ENCODE data around the gene SNRNP25. TPM values are rescaled to one million over a fixed set of nuclear protein-coding genes. Genes with fewer than 3 reads are reported as not detected.
A peak's percentile ranks its signal among the peaks of the same experiment; 100 is the strongest.

Gene SNRNP25
- total RNA-seq, 1 donor from 2014 or later, result 77.5 TPM

DNA sequence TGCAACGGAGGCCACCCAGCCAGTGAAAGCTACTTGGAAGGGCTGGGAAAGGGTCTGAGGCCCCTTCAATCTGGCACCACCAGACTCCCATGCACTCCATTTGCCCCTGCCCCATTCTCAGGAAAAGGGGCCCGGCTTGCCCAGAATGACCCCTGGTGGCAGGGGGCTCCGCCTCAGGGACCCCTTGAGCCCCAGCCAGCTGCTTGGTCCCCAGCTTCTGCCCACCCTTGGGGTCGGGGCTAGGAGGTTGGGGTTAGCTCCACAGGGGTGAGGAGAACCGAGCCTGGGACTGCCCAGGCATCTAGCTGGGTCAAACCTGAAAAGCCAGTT, 17.5 kb downstream of the SNRNP25 start:
- no peak overlapping the region for H3K27ac Mint-ChIP-seq
- peaks cover 5% of the 10 kb centered on the region for H3K4me1 Mint-ChIP-seq (ENCODE audit: low read depth)
- peaks cover 52% of the 10 kb centered on the region for H3K27me3 Mint-ChIP-seq (ENCODE audit: low read depth)
- intact Hi-C loops (cut with micrococcal nuclease), result loop anchor here (1.0 kb wide), 1 partner anchor 23 kb away; no protein-coding TSS in a partner anchor
- no peaks in the 10 kb centered on the region for H3K36me3 Mint-ChIP-seq (ENCODE audit: low read depth)
- H3K4me3 Mint-ChIP-seq (ENCODE audit: low read depth), result no peak overlapping the region
- no peak for DNase-seq (ENCODE audit: low spot score)
- no peaks in the 10 kb centered on the region for H3K9me3 Mint-ChIP-seq

DNA sequence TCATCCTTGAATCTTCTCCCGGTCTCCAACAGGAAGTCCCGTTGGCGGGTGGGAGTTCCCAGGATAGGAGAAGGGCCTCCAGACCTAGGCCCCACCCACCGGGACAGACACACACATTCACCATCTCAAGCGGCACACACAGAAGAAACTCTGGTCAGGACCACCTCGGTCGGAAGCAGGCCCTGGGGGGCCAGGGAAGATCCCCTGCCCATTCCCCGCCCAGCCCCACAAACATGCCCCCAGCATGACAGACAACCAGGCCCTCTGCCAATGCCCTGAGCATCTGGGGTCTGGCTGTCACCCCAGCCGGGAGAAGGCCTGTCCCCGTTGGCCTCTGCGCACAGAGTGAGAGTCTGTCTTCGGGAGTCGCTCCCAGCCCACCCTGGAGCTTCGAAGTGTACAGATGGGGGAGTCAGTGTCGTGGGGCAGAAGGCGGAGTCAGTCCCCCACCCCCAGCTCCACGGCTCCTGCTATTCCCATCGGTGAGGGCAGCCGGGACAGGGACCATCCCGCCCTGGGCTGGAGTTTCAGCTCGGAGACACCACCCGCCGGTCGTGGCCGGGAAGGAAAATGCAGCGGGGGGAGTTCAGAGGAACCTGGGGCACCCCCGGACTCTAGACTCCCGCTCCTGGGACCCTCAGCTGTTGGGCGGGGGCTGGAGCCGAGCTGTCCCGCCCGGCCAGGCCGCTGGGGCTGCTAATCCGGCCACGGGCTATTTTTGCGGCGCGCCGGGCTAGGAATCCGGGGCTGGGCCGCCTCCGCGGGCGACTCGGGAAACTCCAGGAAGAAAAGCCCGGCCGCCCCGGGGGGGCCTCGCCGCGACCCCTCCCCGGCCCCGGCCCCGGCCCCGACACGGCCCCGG, 18.1 kb downstream of the SNRNP25 start:
- intact Hi-C loops (cut with micrococcal nuclease), result loop anchor here (1.0 kb wide), 1 partner anchor 23 kb away; no protein-coding TSS in a partner anchor
- Mint-ChIP-seq H3K36me3 (ENCODE audit: low read depth) (no peaks in the 10 kb centered on the region), H3K27ac (no peak overlapping the region), H3K4me1 (ENCODE audit: low read depth) (peaks cover 11% of the 10 kb centered on the region), H3K4me3 (ENCODE audit: low read depth) (no peak overlapping the region), H3K9me3 (no peaks in the 10 kb centered on the region), H3K27me3 (ENCODE audit: low read depth) (peaks cover 52% of the 10 kb centered on the region)
- DNase-seq (ENCODE audit: low spot score), result no peak

DNA sequence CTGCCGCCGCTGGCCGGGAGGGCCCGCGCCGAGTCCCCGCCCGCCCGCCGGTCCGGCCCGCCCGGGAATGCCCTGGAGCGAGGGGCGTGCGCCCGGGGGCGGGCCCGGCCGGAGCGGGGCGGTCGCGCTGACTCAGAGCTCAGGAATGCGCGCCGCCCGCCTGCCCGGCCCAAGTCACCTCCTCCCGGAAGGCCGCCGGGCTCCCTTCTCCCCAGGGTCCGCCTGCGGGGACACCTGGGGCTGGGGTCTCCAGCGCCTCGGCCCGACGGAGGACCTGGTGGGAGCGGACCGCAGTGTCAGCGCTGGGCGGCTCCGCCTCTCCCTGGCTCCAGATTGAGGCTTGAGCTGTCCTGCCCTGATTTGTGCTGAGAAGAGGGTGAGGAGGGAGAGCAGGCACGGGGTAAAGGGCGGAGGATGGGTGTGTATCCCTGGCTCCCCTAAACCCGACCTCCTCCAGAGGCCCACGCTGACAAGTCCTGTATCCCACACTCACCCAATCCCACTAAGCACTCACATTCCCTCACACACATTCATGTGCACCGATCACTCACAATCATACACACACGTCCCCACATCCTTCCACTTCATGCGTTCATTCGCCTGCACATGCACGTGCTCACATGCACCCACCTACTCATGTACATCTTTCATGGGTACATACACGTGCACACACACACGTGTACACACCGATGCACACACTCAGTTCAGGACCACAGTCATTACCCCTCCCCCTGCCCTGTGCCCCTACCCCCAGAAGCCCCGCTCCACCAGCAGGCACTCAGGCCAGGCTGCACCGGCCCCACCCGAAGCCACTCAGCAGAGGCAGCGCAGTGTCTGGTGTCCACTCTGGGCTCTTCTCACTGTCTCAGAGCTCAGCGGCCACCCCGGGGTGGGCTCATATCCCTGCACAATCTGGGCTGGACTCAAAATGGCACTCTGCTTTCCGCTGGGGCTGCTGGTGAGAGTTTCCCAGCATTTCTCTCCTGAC, 19.2 kb downstream of the SNRNP25 start, which contains the start of gene RHBDF1:
TSS of gene RHBDF1 (minus strand) at position 71 of the 988 bp plus-strand sequence. CDS start 7,616 bp downstream, outside the sequence.
- Mint-ChIP-seq H3K9me3 (no peaks in the 10 kb centered on the region), H3K27ac (no peak within 1 kb of the TSS), H3K4me1 (ENCODE audit: low read depth) (peaks cover 17% of the 10 kb centered on the region), H3K27me3 (ENCODE audit: low read depth) (peaks cover 45% of the 10 kb centered on the region), H3K4me3 (ENCODE audit: low read depth) (peak within 1 kb of the TSS; percentile 46), H3K36me3 (ENCODE audit: low read depth) (no peaks in the 10 kb centered on the region)
- DNase-seq (ENCODE audit: low spot score), result no peak
- intact Hi-C loops (cut with micrococcal nuclease), result no loop called here

DNA sequence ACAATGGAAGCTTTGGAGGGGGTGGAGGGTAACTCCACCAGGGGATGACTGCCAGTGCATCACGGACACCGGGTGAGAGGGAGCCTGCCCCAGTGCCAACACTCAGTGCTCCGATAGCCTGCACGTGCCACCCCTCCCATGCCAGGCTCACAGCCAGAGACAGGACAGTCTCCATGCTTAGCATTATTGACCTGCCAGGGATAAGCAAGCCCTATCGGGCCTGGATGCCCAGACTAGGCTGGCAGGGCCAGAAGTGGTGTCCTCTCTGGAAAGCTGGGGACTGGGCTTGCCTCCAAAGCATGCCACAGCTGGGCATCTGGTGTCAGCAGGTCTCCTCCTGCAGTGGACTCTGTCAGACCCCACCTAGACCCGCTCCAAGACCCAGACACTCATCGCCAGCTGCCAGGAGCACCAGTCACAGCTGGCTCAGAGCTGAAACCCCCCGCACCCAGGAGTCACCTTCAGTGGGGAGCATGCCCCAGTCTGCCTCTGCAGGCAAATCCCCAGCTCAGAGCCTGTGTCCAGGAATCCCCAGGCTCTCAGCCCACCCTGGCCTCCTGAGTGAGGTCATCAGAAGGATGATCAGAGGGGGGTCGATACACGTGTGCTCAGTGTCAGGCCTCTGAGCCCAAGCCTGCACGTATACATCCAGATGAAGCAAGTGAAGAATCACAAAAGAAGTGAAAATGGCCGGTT, 20.6 kb downstream of the SNRNP25 start:
- H3K27me3 Mint-ChIP-seq (ENCODE audit: low read depth), result peaks cover 45% of the 10 kb centered on the region
- peaks cover 20% of the 10 kb centered on the region for H3K4me1 Mint-ChIP-seq (ENCODE audit: low read depth)
- intact Hi-C loops (cut with micrococcal nuclease), result no loop called here
- no peak overlapping the region for H3K4me3 Mint-ChIP-seq (ENCODE audit: low read depth)
- no peaks in the 10 kb centered on the region for H3K9me3 Mint-ChIP-seq
- no peak overlapping the region for H3K27ac Mint-ChIP-seq
- H3K36me3 Mint-ChIP-seq (ENCODE audit: low read depth), result no peaks in the 10 kb centered on the region
- no peak for DNase-seq (ENCODE audit: low spot score)

DNA sequence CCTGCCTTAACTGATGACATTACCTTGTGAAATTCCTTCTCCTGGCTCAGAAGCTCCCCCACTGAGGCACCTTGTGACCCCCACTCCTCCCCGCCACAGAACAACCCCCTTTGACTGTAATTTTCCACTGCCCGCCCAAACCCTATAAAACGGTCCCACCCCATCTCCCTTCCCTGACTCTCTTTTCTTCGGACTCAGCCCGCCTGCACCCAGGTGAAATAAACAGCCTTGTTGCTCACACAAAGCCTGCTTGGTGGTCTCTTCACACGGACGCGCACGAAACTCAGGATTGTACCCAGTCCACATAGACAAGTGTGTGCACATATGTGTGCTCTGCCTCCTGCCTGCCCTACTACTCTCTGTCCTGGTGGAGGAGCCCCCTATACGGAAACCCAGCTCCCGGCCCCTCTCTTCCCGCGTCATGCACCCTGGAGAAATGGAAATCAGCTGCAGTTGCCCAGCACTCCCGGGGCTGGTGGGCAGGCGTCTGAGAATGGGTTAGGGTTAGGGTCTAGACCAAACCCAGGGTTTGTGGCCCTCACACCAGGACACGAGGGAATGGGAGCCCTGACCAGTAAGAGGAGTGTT, 21.2 kb downstream of the SNRNP25 start:
- Mint-ChIP-seq H3K27ac (no peak overlapping the region), H3K36me3 (ENCODE audit: low read depth) (peaks cover 4% of the 10 kb centered on the region), H3K27me3 (ENCODE audit: low read depth) (peaks cover 39% of the 10 kb centered on the region), H3K4me3 (ENCODE audit: low read depth) (no peak overlapping the region), H3K4me1 (ENCODE audit: low read depth) (peaks cover 26% of the 10 kb centered on the region), H3K9me3 (no peaks in the 10 kb centered on the region)
- intact Hi-C loops (cut with micrococcal nuclease), result no loop called here
- no peak for DNase-seq (ENCODE audit: low spot score)

DNA sequence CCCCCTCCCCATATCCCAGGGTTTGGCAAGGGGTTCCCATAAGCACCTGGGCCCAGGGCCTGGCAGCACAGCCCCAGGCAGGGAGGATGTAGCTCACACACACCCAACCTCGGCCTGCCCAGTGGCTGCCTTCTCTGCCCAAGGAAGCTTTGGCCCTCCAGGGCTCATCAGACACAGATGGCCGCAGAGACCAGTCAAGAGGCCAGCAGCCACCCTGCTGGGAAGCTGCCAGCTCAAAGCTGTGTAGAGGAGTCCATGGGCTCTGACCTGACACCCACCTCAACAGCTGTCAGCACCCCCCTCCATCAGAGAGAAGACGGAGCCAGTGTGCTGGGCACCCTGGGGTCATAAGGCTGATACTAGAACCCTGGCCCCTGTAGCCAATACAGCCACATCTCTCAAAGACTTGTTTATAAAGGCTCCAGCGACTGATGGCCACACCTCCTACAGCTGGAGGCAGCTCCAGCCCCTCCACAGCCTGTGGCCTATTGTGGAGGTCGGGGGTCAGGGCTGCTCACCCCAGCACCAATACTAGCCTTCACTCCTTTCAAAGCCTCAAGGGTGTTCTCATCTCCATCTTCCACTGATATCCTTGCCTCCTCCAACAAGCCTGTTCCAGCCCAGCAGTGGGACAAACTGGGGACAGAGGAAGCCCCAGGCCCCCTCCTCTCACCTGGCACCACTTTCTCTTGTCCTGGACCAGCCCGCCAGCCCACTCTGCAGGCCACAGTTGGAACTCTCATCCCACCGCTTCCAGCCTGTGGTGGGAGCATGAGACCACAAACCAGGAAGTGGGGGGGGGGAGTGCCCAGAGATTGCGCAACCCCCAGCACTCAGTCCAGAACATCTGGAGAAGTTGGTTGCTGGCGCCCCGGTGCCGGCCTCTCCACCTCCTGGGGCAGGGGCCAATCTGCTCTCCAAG, 22.2 kb downstream of the SNRNP25 start:
- no peak for DNase-seq (ENCODE audit: low spot score)
- H3K27ac Mint-ChIP-seq, result no peak overlapping the region
- H3K4me3 Mint-ChIP-seq (ENCODE audit: low read depth), result peak overlapping the region; percentile 80
- H3K36me3 Mint-ChIP-seq (ENCODE audit: low read depth), result peaks cover 11% of the 10 kb centered on the region
- peaks cover 29% of the 10 kb centered on the region for H3K27me3 Mint-ChIP-seq (ENCODE audit: low read depth)
- intact Hi-C loops (cut with micrococcal nuclease), result no loop called here
- peaks cover 26% of the 10 kb centered on the region for H3K4me1 Mint-ChIP-seq (ENCODE audit: low read depth)
- no peaks in the 10 kb centered on the region for H3K9me3 Mint-ChIP-seq

DNA sequence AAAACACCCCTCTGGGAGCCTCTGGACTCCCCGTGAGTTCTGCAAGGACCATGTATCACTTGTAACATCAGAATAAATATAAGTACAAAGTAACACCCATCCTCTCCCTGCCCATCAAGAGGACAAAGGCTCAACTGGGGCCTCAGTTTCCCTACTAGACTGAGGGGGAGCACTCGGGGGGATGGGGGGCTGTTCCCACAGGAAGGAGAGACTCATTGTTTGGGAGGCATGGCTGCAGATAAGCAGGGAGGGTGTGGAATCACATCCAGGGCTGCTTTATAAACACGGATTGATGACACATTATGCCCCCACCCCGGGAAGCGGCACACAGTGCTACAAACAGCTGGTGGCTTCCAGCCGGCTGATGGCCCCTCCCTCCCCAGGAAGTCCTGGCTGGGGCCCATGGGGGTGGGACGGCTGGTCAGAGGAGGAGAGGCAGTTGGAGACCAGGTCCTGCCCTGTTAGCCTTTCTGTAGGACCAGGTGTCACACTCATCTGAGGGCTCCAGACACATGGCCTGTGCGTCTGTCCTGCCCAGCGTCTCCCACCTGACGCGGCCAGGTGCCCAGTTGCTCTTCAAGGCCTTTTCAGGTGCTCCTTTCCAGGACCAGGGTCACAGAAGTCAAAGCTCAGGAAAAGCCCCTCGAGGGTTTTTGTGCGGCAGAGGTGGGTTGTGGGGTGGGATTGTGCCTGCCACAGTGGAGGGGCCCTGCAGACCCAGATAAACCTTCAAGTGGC, 23.1 kb downstream of the SNRNP25 start:
- Mint-ChIP-seq H3K4me3 (ENCODE audit: low read depth) (peak overlapping the region; percentile 80), H3K4me1 (ENCODE audit: low read depth) (peaks cover 26% of the 10 kb centered on the region), H3K27ac (peak overlapping the region; percentile 74), H3K27me3 (ENCODE audit: low read depth) (peaks cover 25% of the 10 kb centered on the region), H3K36me3 (ENCODE audit: low read depth) (peaks cover 14% of the 10 kb centered on the region), H3K9me3 (no peaks in the 10 kb centered on the region)
- no peak for DNase-seq (ENCODE audit: low spot score)
- intact Hi-C loops (cut with micrococcal nuclease), result no loop called here

DNA sequence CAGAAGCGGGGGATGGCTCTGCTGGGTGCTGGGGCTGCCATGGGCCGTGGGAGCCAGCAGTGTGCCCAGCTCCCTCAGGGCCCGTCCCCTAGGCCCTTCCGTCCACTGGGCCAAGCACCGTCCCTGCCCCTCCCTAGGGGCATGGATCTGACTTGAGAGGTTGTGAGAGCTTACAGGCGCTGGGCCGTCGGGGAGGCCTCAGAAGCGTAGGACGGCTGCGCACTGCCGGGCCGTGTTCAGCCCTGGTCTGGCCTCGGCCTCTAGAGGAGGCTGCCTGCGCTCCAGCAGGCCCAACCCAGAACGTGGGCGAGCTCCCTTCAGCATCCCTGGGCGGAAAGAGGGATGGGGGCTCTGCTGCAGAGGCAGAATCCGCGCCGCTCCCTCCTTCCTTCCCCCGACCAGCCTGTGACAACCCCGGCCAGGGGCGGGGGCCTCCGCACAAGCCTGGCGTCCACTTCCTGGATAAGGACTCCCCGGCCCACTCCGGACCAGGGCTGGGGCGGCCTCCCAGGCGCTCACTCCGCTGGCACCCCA, 23.7 kb downstream of the SNRNP25 start:
- no peaks in the 10 kb centered on the region for H3K9me3 Mint-ChIP-seq
- intact Hi-C loops (cut with micrococcal nuclease), result no loop called here

DNA sequence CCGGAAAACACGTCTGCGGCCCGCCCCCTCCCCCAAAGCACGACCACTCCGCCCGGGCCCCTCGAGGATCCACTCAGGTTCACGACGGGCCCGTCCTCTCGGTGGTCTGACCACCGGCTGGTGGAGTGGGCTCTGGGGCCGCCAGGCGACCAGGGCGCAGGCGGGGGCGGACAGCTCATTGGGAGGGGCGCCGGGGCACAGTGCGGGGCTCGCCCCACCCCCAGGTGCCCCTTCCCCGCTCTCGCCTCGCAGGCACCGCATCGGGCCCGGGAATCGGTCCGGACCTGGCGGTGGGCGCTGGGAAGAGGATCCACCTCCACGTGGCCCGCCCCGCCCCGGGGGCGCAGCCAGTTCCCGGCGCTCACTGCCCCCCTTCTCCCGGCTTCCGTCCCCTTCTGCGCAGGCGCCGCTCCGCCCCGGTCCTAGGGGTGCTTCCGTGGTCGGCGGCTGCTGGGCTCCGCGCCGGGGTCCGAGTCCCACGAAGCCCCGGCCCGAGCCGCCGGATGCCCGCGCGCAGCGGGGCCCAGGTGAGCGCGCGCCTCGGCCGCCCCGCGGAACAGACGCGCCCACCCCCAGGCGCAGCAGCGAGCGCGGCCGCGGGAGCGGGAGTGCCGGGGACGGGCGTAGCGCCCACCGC, 24.3 kb downstream of the SNRNP25 start, which contains the start of gene MPG:
TSS of gene MPG (plus strand) at position 419 of the 637 bp plus-strand sequence. CDS start at position 504, 85 bp downstream.
- H3K27ac Mint-ChIP-seq, result peak within 1 kb of the TSS; percentile 83
- peaks cover 14% of the 10 kb centered on the region for H3K36me3 Mint-ChIP-seq (ENCODE audit: low read depth)
- intact Hi-C loops (cut with micrococcal nuclease), result loop anchor here (2.0 kb wide), 1 partner anchor 25 kb away; the partner anchor contains the start of genes POLR3K and SNRNP25
- peaks cover 24% of the 10 kb centered on the region for H3K4me1 Mint-ChIP-seq (ENCODE audit: low read depth)
- H3K4me3 Mint-ChIP-seq (ENCODE audit: low read depth), result peak within 1 kb of the TSS; percentile 92
- H3K27me3 Mint-ChIP-seq (ENCODE audit: low read depth), result peaks cover 21% of the 10 kb centered on the region
- peak; percentile 81 for DNase-seq (ENCODE audit: low spot score)
- no peaks in the 10 kb centered on the region for H3K9me3 Mint-ChIP-seq

More for the DNA sequence above, 23.7 kb downstream of the SNRNP25 start:
- Mint-ChIP-seq H3K27ac (peak overlapping the region; percentile 74), H3K27me3 (ENCODE audit: low read depth) (peaks cover 23% of the 10 kb centered on the region), H3K4me1 (ENCODE audit: low read depth) (peaks cover 26% of the 10 kb centered on the region), H3K36me3 (ENCODE audit: low read depth) (peaks cover 14% of the 10 kb centered on the region), H3K4me3 (ENCODE audit: low read depth) (peak overlapping the region; percentile 80)
- peak; percentile 31 for DNase-seq (ENCODE audit: low spot score)

DNA sequence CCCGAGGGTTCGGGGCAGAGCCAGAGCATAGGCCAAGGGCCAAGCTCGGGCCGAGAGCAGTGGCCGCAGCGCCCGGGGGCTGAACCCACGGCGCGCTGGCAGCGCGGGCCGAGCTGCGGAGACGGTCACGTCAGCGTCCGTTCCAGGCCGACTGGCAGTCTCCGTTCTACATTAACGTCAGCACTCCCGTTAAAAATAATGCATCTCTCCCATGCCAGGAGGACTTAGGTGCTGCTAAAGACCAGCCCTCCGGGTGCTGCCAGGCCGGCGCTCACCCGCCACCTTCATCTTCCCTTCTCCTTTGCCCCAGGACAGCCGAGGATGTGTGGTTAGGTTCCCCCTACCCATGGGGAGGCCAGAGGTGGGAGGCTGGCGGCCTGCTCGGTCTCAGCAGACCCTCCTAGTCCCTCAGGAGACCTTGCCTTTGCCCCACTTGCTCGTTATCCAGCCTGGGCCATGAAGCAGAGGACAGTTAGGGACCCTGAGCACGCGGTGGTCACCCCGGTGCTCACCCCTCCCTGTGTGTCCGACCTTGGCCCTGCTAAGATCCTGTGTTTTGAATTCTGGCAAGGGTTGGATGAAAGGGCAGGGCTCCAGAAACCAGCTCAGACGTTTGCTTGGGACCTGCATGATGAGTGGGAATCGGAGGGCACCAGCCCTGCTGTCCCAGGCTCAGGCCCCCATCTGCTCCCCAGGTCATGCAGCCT, 25.0 kb downstream of the SNRNP25 start:
- H3K9me3 Mint-ChIP-seq, result no peaks in the 10 kb centered on the region
- H3K4me3 Mint-ChIP-seq (ENCODE audit: low read depth), result peak overlapping the region; percentile 92
- no peak for DNase-seq (ENCODE audit: low spot score)
- H3K4me1 Mint-ChIP-seq (ENCODE audit: low read depth), result peaks cover 24% of the 10 kb centered on the region
- H3K27ac Mint-ChIP-seq, result peak overlapping the region; percentile 83
- peaks cover 15% of the 10 kb centered on the region for H3K27me3 Mint-ChIP-seq (ENCODE audit: low read depth)
- intact Hi-C loops (cut with micrococcal nuclease), result loop anchor here (2.0 kb wide), 1 partner anchor 26 kb away; the partner anchor contains the start of genes POLR3K and SNRNP25
- peaks cover 14% of the 10 kb centered on the region for H3K36me3 Mint-ChIP-seq (ENCODE audit: low read depth)

Data from activated T-helper 2 cell treated with anti-CD3 and anti-CD28 coated beads, Interferon-gamma antibody, Interleukin-2, Interleukin-4, amounts not matched to agents 10 μg/mL and 5 μg/mL and 100 μg/mL, durations not matched to agents 14 hours and 24 hours and 36 hours (primary cell).